NCI-H128 (cell line): ENCODE data around the gene ZNF425.
"Not testable (repeated sequence)": the region's sequence is repeated elsewhere in the genome, so short reads cannot be mapped to it uniquely, and the experiment has no call there.

Experiments used
- DNase-seq: peaks from one replicate; lab custom pipeline; 2025; ENCODE audit not compliant: unreplicated experiment; lab: John Stamatoyannopoulos, UW

The ZNF425 gene

GRCh38 chr7:149136118-149136517, 10.0 kb upstream of the ZNF425 start:
- no peak for DNase-seq

DNA sequence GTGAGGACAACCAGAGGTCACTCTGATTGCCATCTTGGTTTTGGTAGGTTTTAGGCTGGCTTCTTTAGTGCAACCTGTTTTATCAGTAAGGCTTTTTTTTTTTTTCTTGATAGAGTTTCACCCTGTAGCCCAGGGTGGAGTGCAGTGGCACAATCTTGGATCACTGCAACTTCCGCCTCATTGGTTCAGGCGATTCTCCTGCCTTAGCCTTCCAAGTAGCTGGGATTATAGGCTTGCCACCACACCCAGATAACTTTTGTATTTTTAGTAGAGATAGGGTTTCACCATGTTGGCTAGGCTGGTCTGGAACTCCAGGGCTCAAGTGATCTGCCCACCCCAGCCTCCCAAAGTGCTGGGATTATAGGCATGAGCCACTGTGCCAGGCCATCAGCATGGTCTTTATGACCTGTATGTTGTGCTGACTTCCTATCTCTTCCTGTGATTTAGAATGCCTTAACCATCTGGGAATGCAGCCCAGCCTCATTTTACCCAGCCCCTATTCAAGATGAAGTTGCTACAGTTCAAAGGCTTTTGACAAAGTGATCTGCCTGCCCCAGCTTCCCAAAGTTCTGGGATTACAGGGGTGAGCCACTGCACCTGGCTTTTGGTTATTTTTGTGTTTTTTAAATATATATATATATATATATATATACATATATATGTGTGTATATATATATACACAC, 7.0 kb upstream of the ZNF425 start:
- DNase-seq = no peak

DNA sequence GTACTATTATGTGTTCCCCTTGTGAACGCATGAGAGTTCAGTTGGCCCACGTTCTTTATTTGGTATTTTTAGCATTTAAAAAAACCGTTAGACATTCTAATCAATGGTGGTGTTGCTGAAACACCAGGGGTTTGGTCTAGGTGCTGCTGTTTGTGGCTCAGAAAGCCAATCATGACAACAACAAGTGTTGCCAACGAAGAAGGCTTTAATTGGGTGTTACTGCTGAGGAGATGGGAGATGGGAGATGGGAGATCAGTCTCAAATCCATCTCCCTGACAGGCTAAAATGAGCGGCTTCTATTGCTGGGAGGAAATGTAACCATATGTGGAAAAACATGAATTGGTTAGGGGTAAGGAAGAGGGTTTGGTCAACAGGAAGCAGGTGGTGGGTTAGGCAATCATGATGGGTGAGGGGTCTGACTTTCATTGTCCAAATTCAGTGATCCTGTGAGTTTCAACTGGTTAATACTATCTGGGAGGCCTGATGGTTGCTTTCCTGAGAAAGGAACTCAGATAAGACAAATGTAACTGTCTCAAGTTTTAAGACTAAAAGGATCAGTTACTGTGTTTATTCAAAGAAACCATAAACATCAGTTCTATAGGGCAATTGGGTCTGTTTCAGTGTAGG, 4.6 kb upstream of the ZNF425 start:
- no peak for DNase-seq

DNA sequence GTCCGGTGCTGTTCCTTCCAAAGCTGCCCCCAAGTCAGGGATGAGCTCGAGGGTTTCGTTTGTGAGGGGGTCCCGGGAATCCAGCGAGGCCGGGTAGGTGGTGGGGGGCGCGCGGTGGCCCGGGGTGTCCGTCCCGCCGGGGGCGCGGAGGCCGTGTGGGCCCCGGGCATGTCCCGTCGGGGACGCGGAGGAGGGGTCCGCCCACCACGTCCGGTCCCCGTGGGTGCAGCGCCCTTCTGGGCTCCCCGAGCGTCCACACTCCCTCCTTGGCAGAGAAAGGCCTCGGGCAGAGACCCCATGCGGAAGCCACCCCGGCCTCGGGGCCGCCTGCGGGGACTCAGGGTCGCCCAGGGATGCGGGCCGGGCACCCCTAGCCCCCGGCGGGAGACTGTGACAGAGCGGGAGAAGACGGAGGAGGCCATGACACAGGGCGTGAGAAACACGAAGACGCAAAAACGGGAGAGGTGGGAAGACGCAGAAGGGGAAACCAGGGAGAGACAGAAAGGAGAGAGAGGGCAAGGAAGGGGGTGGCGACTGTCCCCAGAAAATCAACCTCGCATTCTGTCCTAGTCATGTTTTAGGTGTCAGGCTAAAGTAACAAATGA, 640 bp upstream of the ZNF425 start:
- DNase-seq = no peak

DNA sequence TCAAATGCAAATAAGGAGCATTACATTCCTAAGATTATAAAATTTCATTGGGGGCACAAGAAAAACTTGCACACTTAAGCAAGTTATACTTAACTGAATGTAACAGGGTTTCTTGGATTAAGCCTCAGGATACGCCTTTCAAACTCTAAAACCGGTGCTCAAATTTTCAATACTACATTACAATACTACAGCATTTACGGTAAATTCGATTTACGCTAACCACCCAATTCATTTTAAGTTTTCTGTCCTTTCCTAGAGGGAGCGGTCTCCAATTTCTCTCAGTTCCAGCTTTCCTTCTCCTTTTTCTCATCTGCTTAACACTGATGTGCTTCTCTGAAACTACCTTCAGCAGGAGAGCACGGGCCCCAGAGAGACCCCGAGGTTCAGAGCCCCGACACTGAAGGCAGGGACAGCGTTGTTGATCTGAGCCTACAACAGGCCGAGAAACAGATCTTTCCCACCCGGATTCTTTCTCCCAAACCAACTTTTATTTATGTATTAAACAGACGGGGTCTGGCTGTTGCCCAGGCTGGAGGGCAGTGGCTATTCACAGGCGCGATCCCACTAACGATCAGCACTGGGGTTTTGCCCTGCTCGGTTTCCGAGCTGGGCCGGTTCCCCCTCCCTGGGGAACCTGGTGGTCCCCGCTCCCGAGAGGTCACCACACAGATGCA, 798 bp downstream of the ZNF425 start:
- no peak for DNase-seq

DNA sequence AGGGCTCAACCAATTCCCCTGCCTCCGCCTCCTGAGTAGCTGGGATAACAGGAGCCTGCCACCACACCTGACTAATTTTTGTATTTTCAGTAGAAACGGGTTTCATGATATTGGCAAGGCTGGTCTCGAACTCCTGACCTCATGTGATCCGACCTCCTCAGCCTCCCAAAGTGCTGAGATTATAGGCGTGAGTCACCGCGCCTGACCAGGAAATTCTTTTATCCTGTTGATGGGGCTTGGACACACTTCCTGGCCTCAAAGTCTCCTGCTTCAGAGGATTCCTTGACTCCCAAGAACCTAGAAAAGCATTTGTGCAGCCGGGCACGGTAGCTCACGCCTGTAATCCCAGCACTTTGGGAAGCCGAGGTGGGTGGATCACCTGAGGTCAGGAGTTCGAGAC, 16.2 kb downstream of the ZNF425 start:
- no peak for DNase-seq

DNA sequence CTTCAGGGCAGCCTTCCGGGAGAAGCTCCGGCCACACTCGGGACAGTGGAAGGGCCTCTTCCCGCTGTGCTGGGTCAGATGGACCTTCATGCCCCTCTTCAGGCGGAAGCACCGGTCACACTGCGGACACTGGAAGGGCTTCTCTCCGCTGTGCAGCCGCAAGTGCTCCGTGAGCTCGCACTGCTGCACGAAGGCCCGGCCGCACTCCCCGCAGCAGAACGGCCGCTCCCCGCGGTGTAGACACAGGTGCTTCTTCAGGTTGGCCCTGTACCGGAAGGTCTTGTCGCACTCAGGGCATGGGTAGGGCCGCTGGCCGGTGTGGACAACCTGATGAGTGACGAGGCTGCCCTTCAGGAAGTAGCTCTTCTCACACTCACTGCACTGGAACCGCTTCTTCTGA, 21.4 kb downstream of the ZNF425 start:
- DNase-seq = no peak

DNA sequence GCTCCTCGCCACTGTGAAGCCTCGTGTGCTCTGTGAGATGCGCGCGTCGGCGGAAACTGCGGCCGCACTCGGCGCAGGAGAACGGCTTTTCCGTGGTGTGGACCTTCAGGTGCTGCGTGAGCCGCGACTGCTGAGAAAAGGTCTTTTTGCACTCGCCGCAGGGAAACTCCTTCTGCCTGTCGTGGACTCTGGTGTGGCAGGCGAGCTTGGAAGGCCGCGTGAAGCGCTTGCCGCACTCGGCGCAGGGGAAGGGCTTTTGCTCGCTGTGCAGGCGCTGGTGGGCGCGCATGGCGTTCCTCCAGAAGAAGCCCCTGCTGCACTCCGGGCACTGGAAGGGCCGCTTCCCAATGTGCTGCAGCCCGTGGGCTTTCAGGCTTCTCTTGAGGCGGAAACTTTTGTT, 21.9 kb downstream of the ZNF425 start:
- no peak for DNase-seq

DNA sequence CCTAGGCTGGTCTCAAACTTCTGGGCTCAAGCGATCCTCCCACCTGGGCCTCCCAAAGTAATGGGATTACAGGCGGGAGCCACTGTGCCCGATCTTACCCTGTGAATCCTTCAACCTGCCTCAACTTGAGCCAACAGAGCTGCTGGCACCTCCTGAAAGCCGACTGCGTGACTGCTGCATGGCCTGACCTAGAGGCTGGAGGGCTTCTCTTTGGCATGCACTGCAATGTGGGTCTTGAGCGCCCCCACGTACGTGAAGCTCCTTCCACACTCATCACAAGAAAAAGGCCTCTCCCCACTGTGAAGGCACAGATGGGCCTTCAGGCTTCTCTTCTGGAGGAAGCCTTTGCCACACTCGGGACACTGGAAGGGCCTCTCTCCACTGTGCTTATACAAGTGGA, 22.7 kb downstream of the ZNF425 start:
- no peak for DNase-seq

GRCh38 chr7:149102666-149103065, 23.5 kb downstream of the ZNF425 start:
- DNase-seq = no peak

GRCh38 chr7:149100821-149101220, 25.3 kb downstream of the ZNF425 start:
- DNase-seq = no peak

- no peak for DNase-seq
These were observed 27.1 kb downstream of the ZNF425 start for GRCh38 chr7:149099058-149099457.

DNA sequence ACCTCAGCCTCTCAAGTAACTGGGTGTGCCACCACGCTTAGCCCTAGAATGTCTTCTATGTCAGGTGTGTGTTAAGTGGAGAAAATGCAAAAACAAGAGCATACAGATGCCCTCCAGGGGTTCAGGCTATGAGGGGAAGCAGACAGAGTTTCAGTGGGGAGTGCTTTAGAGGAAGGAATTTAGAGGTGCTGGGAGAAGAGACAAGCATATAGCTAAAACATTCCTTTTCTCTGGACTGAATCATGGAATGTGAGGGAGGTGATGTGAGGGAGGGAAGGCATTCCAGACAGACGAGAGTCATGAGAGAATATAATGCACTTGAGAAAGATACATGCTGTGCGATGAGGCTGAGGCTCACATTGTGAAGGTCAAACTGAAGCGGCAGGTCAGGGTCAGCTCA, 29.0 kb downstream of the ZNF425 start:
- no peak for DNase-seq

DNA sequence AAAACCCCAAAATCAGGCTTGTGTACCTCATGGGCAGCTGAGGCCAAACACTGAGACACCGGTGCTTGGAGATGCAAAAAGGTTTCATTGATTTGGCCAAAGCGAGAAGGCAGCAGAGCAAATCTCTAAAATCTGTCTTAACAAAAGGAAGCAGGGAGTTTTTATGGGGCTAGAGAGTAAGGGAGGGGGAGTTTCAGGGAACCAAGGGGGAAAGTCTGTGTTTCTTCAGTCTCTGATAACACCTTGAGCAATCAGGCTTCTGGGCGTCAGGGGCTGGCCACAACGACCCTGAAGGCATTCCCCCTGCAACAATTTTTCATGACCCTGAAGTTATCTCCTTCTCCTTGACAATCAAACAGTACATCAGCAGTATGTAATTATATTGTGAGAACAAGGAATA, 32.9 kb downstream of the ZNF425 start:
- no peak for DNase-seq

GRCh38 chr7:149092244-149092643, 33.9 kb downstream of the ZNF425 start:
- not testable (repeated sequence) for DNase-seq

- DNase-seq = peak; percentile 87
These were observed 35.5 kb downstream of the ZNF425 start, which contains the start of gene ZNF786 for GRCh38 chr7:149090397-149091195. Gene ZNF786 (minus strand): TSS chr7:149090718. CDS start chr7:149090640, 78 bp downstream.

DNA sequence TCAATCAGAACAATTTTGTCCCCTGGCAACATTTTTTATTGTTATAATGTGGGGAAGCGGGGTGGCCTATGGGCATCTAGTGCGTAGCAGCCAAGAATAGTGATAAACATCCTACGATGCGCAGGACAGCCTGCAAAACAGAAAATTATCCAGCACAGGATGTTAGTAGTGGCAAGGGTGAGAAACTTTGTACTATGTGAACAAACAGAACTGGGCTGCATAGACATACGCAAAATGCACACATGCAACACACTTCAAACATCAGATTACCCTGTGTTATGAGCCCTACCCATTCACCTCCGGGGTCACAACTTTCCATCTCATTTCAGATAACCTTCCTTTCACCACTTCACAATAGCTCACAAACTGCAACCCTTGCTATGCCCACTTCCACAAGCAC, 38.7 kb downstream of the ZNF425 start:
- no peak for DNase-seq

- no peak for DNase-seq
These were observed 40.3 kb downstream of the ZNF425 start for GRCh38 chr7:149085866-149086265.

DNA sequence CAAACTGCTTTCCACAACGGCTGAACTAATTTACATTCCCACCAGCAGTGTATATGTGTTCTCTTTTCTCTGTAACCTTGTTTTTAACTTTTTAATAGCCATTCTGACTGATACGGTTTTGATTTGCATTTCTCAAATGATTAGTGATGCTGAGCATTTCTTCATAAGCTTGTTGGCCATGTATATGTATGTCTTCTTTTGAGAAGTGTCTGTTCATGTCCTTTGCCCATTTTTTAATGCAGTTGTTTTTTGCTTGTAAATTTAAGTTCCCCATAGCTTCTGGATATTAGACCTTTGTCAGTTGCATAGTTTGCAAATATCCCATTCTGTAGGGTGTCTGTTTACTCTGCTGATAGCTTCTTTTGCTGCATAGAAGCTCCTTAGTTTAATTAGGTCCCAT, 41.7 kb downstream of the ZNF425 start:
- DNase-seq = no peak

DNA sequence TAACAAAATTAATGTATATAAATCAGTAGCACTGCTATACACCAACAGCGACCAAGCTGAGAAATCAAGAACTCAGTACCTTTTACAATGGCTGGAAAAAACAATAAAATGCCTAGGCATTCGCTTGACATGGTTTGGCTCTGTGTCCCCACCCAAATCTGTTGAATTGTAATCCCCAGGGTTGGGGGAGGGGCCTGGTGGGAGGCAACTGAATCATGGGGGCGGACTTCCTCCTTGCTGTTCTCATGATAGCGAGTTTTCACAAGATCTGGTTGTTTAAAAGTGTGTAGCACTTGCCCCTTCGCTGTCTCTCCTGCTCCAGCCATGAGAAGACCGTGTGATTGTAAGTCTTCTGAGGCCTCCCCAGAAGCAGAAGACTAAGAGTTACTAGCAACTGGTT, 44.2 kb downstream of the ZNF425 start:
- DNase-seq = no peak

GRCh38 chr7:149077594-149077993, 48.5 kb downstream of the ZNF425 start:
- DNase-seq = no peak
